ENCODE results near the gene MYO18B. TPM values are rescaled to one million over a fixed set of nuclear protein-coding genes. Genes with fewer than 3 reads are reported as not detected.

MYO18B gene
- total RNA-seq, 1 donor from 2014 or later, result not detected

- Mint-ChIP-seq H3K4me1 (peaks cover 31% of the 10 kb centered on the region), H3K9me3 (no peaks in the 10 kb centered on the region), H3K36me3 (ENCODE audit: low read depth) (no peaks in the 10 kb centered on the region), H3K27me3 (ENCODE audit: low read depth) (peaks cover 54% of the 10 kb centered on the region), H3K4me3 (no peak overlapping the region), H3K27ac (ENCODE audit: unreplicated experiment) (no peak overlapping the region)
- DNase-seq (ENCODE audit: low read depth, low spot score), result no peak
- TF ChIP-seq, protein P1, sequence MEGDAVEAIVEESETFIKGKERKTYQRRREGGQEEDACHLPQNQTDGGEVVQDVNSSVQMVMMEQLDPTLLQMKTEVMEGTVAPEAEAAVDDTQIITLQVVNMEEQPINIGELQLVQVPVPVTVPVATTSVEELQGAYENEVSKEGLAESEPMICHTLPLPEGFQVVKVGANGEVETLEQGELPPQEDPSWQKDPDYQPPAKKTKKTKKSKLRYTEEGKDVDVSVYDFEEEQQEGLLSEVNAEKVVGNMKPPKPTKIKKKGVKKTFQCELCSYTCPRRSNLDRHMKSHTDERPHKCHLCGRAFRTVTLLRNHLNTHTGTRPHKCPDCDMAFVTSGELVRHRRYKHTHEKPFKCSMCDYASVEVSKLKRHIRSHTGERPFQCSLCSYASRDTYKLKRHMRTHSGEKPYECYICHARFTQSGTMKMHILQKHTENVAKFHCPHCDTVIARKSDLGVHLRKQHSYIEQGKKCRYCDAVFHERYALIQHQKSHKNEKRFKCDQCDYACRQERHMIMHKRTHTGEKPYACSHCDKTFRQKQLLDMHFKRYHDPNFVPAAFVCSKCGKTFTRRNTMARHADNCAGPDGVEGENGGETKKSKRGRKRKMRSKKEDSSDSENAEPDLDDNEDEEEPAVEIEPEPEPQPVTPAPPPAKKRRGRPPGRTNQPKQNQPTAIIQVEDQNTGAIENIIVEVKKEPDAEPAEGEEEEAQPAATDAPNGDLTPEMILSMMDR (conservative IDR thresholded peaks at IDR 0.05), result no peak
Observed at GRCh38 chr22:25930083-25930482, 188.1 kb downstream of the MYO18B start.

DNA sequence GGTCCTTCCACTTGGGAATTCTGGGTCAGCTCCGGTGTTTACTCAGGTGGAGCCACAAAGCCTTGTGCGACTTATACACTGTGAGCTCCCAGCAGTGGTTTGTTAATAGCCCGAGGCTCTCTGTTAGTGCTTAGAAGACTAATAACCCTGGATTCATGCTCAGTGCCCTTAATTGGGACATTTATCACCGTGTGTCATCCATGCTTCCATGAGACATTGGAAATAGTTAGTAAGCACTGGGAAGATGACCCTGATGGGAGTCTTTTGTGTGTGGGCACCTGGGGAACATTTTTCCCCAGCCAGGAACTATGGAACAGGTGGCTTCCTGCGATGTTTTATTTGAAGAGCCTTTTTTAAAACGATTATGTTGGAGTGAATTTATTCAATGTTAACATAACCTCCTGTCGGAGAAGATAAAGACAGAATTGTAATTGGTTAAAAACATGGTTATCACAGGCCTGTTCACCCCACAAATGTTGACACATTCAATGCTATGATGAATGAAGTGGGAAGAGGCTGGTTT, 188.9 kb downstream of the MYO18B start:
- Mint-ChIP-seq H3K4me3 (no peak overlapping the region), H3K27ac (ENCODE audit: unreplicated experiment) (no peak overlapping the region), H3K9me3 (no peaks in the 10 kb centered on the region), H3K27me3 (ENCODE audit: low read depth) (peaks cover 61% of the 10 kb centered on the region), H3K36me3 (ENCODE audit: low read depth) (no peaks in the 10 kb centered on the region), H3K4me1 (peaks cover 36% of the 10 kb centered on the region)
- DNase-seq (ENCODE audit: low read depth, low spot score), result no peak
- TF ChIP-seq, protein P1 (conservative IDR thresholded peaks at IDR 0.05), result no peak

GRCh38 chr22:25933158-25933788, 191.3 kb downstream of the MYO18B start:
- H3K4me3 Mint-ChIP-seq, result no peak overlapping the region
- H3K27ac Mint-ChIP-seq (ENCODE audit: unreplicated experiment), result no peak overlapping the region
- H3K36me3 Mint-ChIP-seq (ENCODE audit: low read depth), result no peaks in the 10 kb centered on the region
- DNase-seq (ENCODE audit: low read depth, low spot score), result no peak
- no peaks in the 10 kb centered on the region for H3K9me3 Mint-ChIP-seq
- TF ChIP-seq, protein P1 (conservative IDR thresholded peaks at IDR 0.05), result no peak
- peaks cover 32% of the 10 kb centered on the region for H3K4me1 Mint-ChIP-seq
- peaks cover 47% of the 10 kb centered on the region for H3K27me3 Mint-ChIP-seq (ENCODE audit: low read depth)

DNA sequence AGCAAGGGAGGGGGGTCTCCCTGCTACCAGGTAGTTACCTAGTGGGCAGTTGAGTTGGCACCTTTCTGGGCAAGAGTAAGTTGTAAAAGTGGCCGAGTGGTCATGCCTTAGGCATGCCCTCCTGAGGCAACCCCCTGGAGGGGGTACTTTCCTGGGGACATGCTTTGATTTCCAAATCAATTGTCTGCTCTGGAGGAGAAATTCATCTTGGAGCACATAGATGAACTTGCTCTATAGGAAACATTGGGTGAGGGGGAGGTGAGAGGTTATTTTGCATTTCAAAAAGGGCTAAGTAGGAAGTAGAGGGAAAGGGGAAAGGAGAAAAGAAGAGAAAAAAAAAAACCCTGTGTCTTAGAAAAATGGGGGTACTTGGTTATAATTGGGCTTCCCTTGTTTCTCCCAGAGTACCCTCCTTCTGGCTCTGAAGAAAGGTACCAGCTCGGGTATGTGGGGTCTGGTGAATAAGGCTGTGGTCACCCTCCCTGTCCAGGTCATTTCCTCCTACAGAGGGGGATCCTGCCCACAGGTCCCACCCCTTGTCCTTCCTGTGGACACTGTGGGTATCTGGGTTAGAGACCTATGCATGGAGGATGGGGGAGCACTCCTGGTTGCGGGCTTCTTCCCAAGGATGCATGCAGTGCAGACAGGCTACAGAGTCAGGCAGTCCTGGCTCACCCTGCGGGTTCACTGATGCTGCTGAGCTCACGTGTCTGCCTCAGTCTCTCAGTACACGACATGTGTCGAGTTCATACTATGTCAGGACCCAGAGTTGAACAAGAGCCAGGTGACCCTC, 193.5 kb downstream of the MYO18B start:
- Mint-ChIP-seq H3K36me3 (ENCODE audit: low read depth) (no peaks in the 10 kb centered on the region), H3K4me1 (peaks cover 19% of the 10 kb centered on the region), H3K27ac (ENCODE audit: unreplicated experiment) (no peak overlapping the region), H3K4me3 (no peak overlapping the region), H3K27me3 (ENCODE audit: low read depth) (peaks cover 30% of the 10 kb centered on the region), H3K9me3 (peaks cover 2% of the 10 kb centered on the region)
- no peak for DNase-seq (ENCODE audit: low read depth, low spot score)
- TF ChIP-seq, protein P1 (conservative IDR thresholded peaks at IDR 0.05), result no peak

DNA sequence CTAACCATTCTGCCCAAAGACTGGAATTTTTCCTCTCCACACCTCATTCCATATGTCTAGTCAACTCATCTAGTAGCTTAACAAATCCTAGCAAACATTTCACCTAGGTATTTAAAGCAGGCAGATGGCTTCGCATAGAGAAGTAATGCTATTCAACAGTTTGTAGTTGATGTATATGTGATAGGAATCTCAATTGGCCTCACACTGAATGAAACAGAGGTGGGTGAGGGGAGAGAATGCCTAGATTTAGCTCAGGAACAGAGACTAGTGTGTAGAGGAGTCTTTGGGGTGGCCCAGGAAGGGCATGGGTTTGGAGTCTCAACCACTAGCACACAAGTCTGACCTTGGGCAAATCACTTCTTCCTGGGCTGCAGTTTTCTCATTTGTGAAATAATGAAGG, 196.2 kb downstream of the MYO18B start:
- Mint-ChIP-seq H3K4me3 (no peak overlapping the region), H3K4me1 (peaks cover 34% of the 10 kb centered on the region), H3K27ac (ENCODE audit: unreplicated experiment) (no peak overlapping the region), H3K36me3 (ENCODE audit: low read depth) (no peaks in the 10 kb centered on the region), H3K27me3 (ENCODE audit: low read depth) (peaks cover 29% of the 10 kb centered on the region), H3K9me3 (peaks cover 2% of the 10 kb centered on the region)
- DNase-seq (ENCODE audit: low read depth, low spot score), result no peak
- TF ChIP-seq, protein P1 (conservative IDR thresholded peaks at IDR 0.05), result no peak
